ENCODE measurements around the gene BNIP3.
"Not testable (repeated sequence)": the region's sequence is repeated elsewhere in the genome, so short reads cannot be mapped to it uniquely, and the experiment has no call there.

Gene BNIP3

DNA sequence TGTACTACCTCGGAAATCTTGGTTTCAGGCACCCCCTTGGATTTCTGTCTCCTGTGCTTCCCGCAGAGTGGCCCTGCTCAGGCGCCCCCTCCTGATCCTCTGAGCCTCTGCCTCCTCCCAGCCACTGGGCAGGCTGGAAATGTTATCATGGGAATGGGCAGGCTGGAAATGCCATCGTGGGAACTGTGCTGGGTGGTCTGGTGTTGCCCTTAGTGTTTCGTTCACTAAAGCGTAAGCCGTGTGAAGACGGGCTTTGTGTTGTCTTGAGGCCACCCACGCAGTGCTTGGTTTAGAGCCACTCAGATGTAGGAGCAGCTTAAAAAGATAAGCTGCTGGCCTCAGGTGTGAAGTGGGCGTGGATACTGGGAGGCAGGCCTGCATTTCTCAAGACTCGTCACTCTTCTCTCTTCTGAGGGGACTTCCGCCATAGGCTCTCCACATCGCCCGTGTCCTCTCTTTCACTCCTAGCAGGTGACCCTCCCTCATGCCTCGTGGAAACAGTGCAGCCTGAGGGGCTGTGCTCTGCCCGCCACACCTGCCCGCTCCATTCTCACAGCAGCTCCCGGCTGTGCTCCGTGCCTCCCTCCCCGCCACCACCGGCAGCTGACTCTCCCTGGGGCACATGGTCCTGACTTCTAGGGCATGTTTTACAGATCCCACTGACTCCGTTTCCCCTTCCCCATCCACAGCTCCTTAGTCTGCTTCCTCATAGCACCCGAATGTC lies 52.4 kb downstream of the BNIP3 start:
- DNase-seq (ENCODE audit: low spot score) = no peak

DNA sequence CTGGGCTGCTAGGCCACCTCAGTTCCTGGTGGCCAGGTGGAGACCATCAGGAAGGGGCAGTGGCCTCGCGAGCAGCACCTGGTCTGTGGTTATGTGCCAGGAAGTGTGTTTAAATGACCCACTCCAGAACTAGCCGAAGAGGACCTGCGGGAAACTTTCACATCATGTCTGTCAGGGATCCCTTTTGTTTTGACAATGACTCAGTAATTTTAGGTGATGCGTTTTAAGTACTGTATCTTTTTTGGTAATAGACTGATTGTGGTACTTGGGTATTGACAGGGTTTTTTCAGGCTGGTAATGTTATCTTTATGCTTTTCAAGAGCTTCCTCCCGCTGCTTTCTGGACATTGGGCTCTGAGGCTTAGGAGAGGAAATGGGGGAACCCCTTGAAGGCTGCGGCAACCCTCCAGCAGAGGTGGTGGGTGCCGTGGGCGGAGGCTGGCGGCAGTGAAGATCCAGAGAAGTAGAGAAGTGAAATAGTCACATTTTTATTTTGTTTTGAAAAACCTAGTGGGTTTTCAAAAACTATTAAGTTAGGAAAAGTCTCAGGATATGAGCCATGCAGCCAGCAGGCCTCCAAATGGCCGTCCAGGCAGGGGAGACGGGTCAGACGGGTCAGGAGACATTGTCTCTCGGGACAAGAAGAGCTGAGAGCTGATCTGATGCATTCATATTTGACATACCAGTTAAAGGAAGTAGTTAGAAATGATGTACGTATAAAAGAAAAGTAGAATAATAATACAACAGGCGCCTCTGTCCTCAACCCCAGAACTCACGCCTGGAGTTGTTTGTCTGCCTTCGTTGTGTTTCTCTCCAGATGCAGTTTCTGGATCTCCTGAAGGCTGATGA lies 53.3 kb downstream of the BNIP3 start:
- DNase-seq (ENCODE audit: low spot score) = peak; percentile 29

DNA sequence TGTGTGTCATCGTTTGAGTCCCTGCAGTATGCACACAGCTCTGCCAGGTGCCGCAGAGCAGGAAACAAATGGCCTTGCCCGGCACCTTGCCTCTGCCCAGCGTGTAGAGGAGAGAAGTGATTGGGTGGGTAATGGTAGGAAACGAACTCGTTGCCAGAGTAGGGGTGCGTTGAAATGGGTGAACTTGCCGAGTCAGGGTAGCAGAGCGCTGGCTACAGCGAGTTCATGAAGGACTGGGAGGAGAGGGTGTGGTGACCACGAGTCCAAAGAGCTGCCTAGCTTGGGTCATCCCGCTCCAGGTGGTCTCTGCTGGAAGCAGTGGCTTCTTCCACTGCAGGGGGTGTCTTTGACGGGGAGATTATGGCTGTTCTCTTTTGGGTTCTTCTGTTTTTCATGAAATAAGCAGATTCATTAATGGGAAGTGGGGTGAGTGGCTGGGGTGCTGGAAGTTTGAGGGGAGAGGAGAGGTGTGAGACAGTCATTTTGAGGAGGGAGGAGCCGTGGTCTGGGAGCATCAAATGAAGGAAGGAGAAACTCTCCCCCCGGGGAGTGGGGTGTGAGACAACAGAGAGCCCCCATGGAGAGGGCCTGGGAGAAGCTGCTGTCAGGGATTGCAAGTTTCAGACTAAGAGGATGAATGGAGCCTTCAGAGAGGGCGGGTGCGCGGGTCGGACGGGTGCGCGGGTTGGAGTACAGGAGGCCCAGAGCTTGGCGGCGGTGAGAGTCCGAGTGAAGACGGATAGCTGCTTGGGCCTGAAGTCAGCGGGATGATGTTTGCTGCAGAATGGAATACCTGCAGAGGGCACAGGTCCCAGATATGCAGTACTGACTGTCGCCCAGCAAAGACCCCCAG lies 54.8 kb downstream of the BNIP3 start:
- no peak for DNase-seq (ENCODE audit: low spot score)

DNA sequence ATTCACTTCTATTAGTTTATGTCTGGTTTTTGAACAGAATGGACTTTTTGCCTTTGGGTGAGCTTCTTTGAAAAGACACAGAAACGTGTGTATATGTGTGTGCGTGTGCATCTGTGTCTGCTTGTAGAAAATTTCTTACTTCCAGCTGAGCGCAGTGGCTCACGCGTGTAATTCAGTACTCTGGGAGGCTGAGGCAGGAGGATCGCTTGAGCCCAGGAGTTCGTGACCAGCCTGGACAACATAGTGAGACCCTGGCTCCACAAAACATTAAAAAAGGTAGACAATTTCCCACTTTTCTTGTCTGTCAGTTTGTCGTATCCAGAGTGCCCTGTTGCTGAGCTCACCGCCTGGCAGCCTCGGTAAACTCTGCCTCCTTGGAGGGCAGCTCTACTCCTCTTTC lies 55.5 kb downstream of the BNIP3 start:
- no peak for DNase-seq (ENCODE audit: low spot score)

DNA sequence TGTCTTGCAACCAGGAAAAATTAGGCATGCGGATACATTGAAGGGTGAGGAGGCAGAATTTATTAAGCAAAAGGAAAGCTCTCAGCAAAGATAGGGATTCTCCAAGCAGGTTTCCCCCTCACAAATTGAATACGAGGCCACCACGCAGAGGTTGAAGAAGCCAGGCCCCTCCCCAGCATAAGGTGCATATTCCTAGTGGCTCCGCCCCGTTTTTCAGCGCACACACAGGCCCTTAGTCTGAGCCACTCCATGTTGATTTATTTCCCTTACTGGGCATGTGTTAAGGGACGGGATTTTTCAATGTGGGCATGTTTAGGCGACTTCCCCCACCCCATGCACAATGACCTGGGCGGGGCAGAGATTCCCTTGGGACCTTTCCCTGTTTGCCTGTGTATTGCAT lies 56.0 kb downstream of the BNIP3 start:
- DNase-seq (ENCODE audit: low spot score) = no peak

DNA sequence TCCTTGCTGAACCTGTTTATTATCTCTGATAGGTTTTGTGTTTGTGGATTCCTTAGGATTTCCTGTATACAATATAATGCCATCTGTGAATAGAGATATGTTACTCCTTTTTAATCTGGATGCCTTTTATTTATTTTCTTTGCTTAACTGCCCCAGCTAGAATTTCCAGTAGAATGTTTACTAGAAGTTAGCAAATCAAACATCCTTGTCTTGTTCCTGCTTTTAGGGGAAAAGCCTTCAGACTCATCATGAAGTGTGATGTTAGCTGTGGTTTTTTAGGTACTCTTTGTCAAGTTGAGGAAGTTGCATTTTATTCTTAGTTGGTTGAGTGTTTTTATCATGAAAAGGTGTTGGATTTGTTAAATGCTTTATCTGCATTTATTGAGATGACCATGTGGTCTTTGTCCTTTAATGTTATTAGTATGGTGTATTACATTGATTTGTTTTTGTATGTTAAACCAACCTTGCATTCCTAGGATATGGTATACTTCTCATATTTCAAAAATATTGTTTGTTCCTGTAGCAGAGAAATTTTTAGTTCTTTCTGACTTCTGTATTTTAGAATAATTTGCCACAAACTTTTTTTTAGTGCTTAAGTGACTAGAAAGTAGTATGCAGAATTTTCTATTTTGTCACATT lies 56.6 kb downstream of the BNIP3 start:
- no peak for DNase-seq (ENCODE audit: low spot score)

DNA sequence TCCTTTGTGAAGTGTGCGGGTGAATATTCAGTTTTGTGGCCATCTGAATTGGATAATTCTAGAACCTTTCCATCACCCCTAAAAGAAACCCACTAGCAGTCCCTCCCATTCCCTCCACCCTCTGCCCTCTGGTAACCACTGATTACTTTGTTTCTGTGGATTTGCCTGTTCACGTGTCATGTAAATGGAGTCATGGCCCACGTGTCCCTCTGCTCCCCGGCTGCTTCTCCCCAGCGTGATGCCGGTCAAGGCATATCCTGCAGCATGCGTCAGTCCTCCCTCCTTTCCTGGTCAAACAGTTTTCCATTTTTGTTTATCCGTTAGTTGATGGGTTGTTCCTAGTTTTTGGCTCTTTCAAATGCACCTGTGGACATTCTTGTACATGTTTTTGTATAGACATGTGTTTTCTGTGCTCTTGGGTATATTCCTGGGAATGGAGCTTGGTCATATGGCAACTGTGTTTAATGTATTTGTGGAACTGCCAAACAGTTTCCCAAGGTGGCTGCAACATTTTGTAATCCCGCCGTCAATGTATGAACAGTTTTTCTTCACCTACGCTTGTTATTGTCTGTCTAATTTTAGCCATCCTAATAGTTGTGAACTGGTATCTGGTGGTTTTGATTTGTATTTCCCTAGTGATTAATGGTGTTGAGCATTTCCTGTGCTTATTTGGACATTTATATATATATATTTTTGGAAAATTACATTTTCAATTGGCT lies 58.5 kb downstream of the BNIP3 start:
- no peak for DNase-seq (ENCODE audit: low spot score)

DNA sequence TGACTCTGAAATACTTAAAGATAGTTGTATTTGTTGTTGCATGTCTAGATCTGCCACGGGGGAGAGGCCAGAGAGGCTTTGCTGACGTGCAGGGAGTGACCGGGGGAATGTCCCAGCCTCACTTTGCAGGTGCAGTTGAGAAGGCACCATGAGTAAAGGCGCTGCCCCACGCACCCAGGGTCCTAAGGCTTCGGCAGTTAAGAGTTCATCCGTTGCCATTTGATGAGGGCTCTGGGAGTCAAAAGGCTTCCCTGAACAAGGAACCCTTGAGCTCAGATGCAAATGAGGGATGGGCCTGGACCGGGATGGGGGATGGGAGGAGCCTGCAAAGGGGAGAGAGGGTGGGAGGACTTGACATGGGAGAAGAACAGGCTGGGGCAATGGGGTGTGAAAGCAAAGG lies 60.5 kb downstream of the BNIP3 start:
- DNase-seq (ENCODE audit: low spot score) = no peak

DNA sequence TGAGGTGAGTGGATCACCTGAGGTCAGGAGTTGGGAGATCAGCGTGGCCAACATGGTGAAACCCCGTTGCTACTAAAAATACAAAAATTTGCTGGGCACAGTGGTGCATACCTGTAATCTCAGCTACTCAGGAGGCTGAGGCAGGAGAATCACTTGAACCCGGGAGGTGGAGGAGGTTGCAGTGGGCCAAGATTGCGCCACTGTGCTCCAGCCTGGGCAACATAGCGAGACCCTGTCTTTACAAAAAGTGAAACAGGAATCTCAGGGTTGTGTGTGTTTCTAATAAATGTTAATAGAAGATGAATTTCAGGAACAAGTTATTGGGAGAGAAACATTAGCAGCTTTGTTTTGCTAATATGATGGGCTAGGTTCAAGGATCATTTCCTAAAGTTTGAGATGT lies 61.0 kb downstream of the BNIP3 start:
- no peak for DNase-seq (ENCODE audit: low spot score)

DNA sequence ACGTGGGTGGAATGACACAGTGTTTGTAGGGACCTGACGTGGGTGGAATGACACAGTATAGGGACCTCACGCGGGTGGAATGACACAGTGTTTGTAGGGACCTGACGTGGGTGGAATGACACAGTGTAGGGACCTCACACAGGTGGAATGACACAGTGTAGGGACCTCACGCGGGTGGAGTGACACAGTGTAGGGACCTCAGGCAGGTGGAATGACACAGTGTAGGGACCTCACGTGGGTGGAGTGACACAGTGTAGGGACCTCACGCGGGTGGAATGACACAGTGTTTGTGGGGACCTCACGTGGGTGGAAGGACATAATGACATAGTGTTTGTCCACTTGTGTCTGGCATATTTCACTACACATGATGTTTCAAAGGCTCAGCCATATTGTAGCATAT lies 61.6 kb downstream of the BNIP3 start:
- no peak for DNase-seq (ENCODE audit: low spot score)

DNA sequence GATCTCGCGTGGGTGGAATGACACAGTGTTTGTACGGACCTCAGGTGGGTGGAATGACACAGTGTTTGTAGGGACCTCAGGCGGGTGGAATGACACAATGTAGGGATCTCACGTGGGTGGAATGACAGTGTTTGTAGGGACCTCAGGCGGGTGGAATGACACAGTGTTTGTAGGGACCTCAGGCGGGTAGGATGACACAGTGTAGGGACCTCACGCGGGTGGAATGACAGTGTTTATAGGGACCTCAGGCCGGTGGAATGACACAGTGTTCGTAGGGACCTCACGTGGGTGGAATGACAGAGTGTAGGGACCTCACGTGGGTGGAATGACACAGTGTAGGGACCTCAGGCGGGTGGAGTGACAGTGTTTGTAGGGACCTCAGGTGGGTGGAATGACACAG lies 62.3 kb downstream of the BNIP3 start:
- not testable (repeated sequence) for DNase-seq (ENCODE audit: low spot score)
